HG03039 (cell line): Measurements from ENCODE around the gene MAML1.

Experiments
- ATAC-seq: cut with Tn5 transposase; IDR thresholded peaks from one replicate; pipeline ENCODE4 v1.9.1; 2021; ENCODE audit warnings: mild to moderate bottlenecking, moderate library complexity; ENCODE audit not compliant: unreplicated experiment

The MAML1 gene

GRCh38 chr5:179819296-179820126, 86.9 kb downstream of the MAML1 start:
- ATAC-seq: no peak

- ATAC-seq: no peak
These were observed 87.5 kb downstream of the MAML1 start for GRCh38 chr5:179820127-179820482.

- ATAC-seq: peak; percentile 39
These were observed 88.1 kb downstream of the MAML1 start, which contains the start of gene SQSTM1 for GRCh38 chr5:179820483-179821297. Gene SQSTM1 (plus strand): TSS chr5:179820905. CDS start chr5:179820937, 32 bp downstream.

GRCh38 chr5:179821298-179822058, 88.9 kb downstream of the MAML1 start:
- ATAC-seq: peak; percentile 33

DNA sequence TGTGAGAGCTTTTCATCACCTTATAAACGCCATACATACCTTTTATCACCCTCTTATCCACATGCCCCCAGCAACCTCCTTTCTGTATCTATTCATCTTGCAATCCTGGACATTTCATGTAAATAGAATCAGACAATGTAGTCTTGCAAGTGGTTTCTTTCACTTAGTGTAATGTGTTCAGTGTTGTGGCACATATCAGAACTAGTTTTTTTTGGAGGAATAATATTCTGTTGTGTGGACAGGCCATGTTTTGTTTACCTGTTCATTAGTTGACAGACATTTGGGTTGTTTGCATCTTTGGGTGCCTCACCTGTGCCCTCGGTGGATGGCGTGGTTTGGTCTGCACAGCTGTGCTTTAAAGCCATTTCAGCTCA, 89.4 kb downstream of the MAML1 start:
- ATAC-seq: no peak

DNA sequence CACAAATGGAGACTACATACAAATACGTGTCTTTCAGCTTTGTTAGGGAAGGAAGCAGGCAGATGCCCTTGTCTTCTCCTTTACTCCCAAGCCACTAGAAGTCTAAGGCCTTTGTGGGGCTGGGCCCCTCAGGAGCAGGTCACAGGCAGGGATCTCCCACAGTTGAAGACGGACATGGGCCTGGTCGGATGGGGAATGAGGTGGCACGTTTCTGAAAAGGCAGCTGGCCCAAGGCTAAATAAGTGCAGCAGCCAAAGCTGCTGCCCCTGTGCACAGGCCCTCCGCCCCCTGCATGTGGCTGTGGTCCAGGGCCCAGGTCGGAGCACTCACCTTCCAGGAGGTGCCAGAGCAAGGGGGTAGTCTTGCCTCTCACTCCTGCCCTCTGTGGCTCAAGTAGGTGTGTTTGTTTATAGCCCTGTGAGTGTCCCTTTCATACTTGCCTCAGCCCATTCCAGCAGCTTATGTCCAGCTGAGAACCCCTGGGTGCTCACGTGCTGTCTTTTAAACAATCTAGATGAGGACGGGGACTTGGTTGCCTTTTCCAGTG, 89.9 kb downstream of the MAML1 start:
- ATAC-seq: no peak

DNA sequence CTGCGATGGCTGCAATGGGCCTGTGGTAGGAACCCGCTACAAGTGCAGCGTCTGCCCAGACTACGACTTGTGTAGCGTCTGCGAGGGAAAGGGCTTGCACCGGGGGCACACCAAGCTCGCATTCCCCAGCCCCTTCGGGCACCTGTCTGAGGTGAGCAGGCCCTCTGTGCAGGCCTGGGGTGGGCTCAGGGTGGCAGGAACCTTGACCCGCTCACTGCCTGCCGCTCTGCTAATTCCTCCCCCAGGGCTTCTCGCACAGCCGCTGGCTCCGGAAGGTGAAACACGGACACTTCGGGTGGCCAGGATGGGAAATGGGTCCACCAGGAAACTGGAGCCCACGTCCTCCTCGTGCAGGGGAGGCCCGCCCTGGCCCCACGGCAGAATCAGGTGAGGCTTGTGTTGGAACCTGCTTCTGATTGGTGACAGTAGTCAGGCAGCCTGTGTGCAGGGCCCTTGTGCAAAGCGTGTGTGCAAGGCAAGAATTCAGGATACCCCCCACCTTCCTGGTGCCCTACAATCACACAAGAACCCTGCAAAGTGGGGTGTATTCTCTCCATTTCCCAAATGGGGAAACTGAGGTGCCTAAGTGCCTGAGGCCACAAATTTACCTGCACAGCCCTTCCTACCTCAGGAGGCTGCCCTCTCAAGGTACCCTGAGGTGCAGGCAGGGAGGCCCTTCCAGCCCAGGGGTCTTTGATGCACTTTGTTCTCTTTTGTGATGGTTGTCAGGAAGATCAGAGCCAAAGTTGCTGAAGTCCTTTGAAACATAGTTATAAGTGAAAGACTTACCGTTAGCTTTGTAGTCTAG, 91.5 kb downstream of the MAML1 start:
- no peak for ATAC-seq

DNA sequence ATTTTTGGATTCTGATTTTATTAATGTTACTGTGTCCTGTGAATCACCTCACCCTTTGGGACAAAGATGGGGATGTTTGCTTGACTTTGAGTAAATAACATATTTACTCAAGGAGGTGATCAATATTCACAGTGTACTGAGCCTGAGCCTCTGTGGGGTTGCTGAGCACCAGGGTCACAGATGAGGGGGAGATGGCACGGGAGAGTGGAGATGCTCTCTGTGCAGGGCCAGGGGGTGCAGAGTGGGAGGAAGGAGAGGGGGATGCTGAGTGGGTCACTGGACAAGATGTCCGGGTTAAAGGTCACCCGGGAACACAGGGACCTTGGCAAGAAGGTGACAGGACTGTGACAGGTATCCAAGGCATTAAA, 92.1 kb downstream of the MAML1 start:
- ATAC-seq: no peak

GRCh38 chr5:179825655-179826182, 93.1 kb downstream of the MAML1 start:
- ATAC-seq: no peak
